ENCODE data around the gene RNGTT. TPM values are rescaled to one million over a fixed set of nuclear protein-coding genes. Genes with fewer than 3 reads are reported as not detected.
"Not testable (repeated sequence)": the region's sequence is repeated elsewhere in the genome, so short reads cannot be mapped to it uniquely, and the experiment has no call there.

The RNGTT gene
- total and polyA plus RNA-seq, 9 donors = 7.5 to 16.4 (median 10.5) TPM

GRCh38 chr6:88972504-88973423, 9.3 kb upstream of the RNGTT start:
- 27% methylated on average over 3 of the region's 6 CpGs for WGBS (ENCODE audit: insufficient coverage)
- Histone ChIP-seq H3K27me3 (ENCODE audit: control insufficient read depth, insufficient read depth, low read length) (no peaks in the 10 kb centered on the region), H3K4me1 (ENCODE audit: control insufficient read depth, insufficient read depth, low read length) (no peaks in the 10 kb centered on the region), H3K27ac (ENCODE audit: low read length) (no peak overlapping the region), H3K9me3 (replicated peaks; ENCODE audit: control insufficient read depth, low read depth, low read length) (peaks cover 3% of the 10 kb centered on the region), H3K4me3 (ENCODE audit: low read length) (no peak overlapping the region), H3K36me3 (ENCODE audit: control insufficient read depth, insufficient read depth, low read length) (no peaks in the 10 kb centered on the region)
- no peak for DNase-seq

- Histone ChIP-seq H3K4me1 (ENCODE audit: control insufficient read depth, insufficient read depth, low read length) (no peaks in the 10 kb centered on the region), H3K36me3 (ENCODE audit: control insufficient read depth, insufficient read depth, low read length) (no peaks in the 10 kb centered on the region), H3K27ac (ENCODE audit: low read length) (no peak overlapping the region), H3K27me3 (ENCODE audit: control insufficient read depth, insufficient read depth, low read length) (no peaks in the 10 kb centered on the region), H3K4me3 (ENCODE audit: low read length) (no peak overlapping the region), H3K9me3 (replicated peaks; ENCODE audit: control insufficient read depth, low read depth, low read length) (peaks cover 8% of the 10 kb centered on the region)
- 71% methylated on average over 1 of the region's 2 CpGs for WGBS (ENCODE audit: insufficient coverage)
- DNase-seq = no peak
Observed at GRCh38 chr6:88970301-88970700, 6.9 kb upstream of the RNGTT start.

- H3K4me3 ChIP-seq (ENCODE audit: low read length); H3K27me3 ChIP-seq (ENCODE audit: control insufficient read depth, insufficient read depth, low read length); H3K9me3 ChIP-seq (replicated peaks; ENCODE audit: control insufficient read depth, low read depth, low read length); H3K4me1 ChIP-seq (ENCODE audit: control insufficient read depth, insufficient read depth, low read length); DNase-seq; H3K27ac ChIP-seq (ENCODE audit: low read length); H3K36me3 ChIP-seq (ENCODE audit: control insufficient read depth, insufficient read depth, low read length): not testable (repeated sequence)
- WGBS (ENCODE audit: insufficient coverage) = no CpG with 5 or more reads among the region's 2 CpGs
Observed at GRCh38 chr6:88969255-88969654, 5.8 kb upstream of the RNGTT start.

GRCh38 chr6:88967891-88968290, 4.5 kb upstream of the RNGTT start:
- Histone ChIP-seq H3K36me3 (ENCODE audit: control insufficient read depth, insufficient read depth, low read length) (no peaks in the 10 kb centered on the region), H3K4me3 (ENCODE audit: low read length) (no peak overlapping the region), H3K4me1 (ENCODE audit: control insufficient read depth, insufficient read depth, low read length) (peaks cover 7% of the 10 kb centered on the region), H3K27ac (ENCODE audit: low read length) (no peak overlapping the region), H3K9me3 (replicated peaks; ENCODE audit: control insufficient read depth, low read depth, low read length) (peaks cover 8% of the 10 kb centered on the region), H3K27me3 (ENCODE audit: control insufficient read depth, insufficient read depth, low read length) (no peaks in the 10 kb centered on the region)
- no peak for DNase-seq

- Histone ChIP-seq H3K4me3 (ENCODE audit: low read length) (no peak overlapping the region), H3K27ac (ENCODE audit: low read length) (no peak overlapping the region), H3K9me3 (replicated peaks; ENCODE audit: control insufficient read depth, low read depth, low read length) (peaks cover 8% of the 10 kb centered on the region), H3K4me1 (ENCODE audit: control insufficient read depth, insufficient read depth, low read length) (peaks cover 13% of the 10 kb centered on the region), H3K27me3 (ENCODE audit: control insufficient read depth, insufficient read depth, low read length) (no peaks in the 10 kb centered on the region), H3K36me3 (ENCODE audit: control insufficient read depth, insufficient read depth, low read length) (no peaks in the 10 kb centered on the region)
- WGBS (ENCODE audit: insufficient coverage) = 83% methylated on average over 1 of the region's 2 CpGs
- DNase-seq = no peak
Observed at GRCh38 chr6:88965691-88966090, 2.3 kb upstream of the RNGTT start.

- Histone ChIP-seq H3K4me3 (ENCODE audit: low read length) (no peak overlapping the region), H3K27ac (ENCODE audit: low read length) (no peak overlapping the region), H3K4me1 (ENCODE audit: control insufficient read depth, insufficient read depth, low read length) (peaks cover 13% of the 10 kb centered on the region), H3K9me3 (replicated peaks; ENCODE audit: control insufficient read depth, low read depth, low read length) (peaks cover 8% of the 10 kb centered on the region), H3K36me3 (ENCODE audit: control insufficient read depth, insufficient read depth, low read length) (no peaks in the 10 kb centered on the region), H3K27me3 (ENCODE audit: control insufficient read depth, insufficient read depth, low read length) (no peaks in the 10 kb centered on the region)
- WGBS (ENCODE audit: insufficient coverage) = no CpG with 5 or more reads among the region's 5 CpGs
- DNase-seq = no peak
Observed at GRCh38 chr6:88964509-88964908, 1.1 kb upstream of the RNGTT start.

GRCh38 chr6:88958842-88959241, 4.6 kb downstream of the RNGTT start:
- Histone ChIP-seq H3K36me3 (ENCODE audit: control insufficient read depth, insufficient read depth, low read length) (no peaks in the 10 kb centered on the region), H3K4me3 (ENCODE audit: low read length) (no peak overlapping the region), H3K9me3 (replicated peaks; ENCODE audit: control insufficient read depth, low read depth, low read length) (peaks cover 13% of the 10 kb centered on the region), H3K27me3 (ENCODE audit: control insufficient read depth, insufficient read depth, low read length) (no peaks in the 10 kb centered on the region), H3K27ac (ENCODE audit: low read length) (no peak overlapping the region), H3K4me1 (ENCODE audit: control insufficient read depth, insufficient read depth, low read length) (peaks cover 8% of the 10 kb centered on the region)
- no peak for DNase-seq

- Histone ChIP-seq H3K9me3 (replicated peaks; ENCODE audit: control insufficient read depth, low read depth, low read length) (peaks cover 33% of the 10 kb centered on the region), H3K27ac (ENCODE audit: low read length) (no peak overlapping the region), H3K36me3 (ENCODE audit: control insufficient read depth, insufficient read depth, low read length) (peaks cover 3% of the 10 kb centered on the region), H3K4me1 (ENCODE audit: control insufficient read depth, insufficient read depth, low read length) (no peaks in the 10 kb centered on the region), H3K27me3 (ENCODE audit: control insufficient read depth, insufficient read depth, low read length) (no peaks in the 10 kb centered on the region), H3K4me3 (ENCODE audit: low read length) (no peak overlapping the region)
- no CpG with 5 or more reads among the region's 2 CpGs for WGBS (ENCODE audit: insufficient coverage)
- DNase-seq = no peak
Observed at GRCh38 chr6:88953550-88954386, 9.7 kb downstream of the RNGTT start.

- WGBS (ENCODE audit: insufficient coverage) = 100% methylated on average over 1 of the region's 1 CpG
- no peak for DNase-seq
- no peak overlapping the region for H3K27ac ChIP-seq (ENCODE audit: low read length)
- peaks cover 33% of the 10 kb centered on the region for H3K9me3 ChIP-seq (replicated peaks; ENCODE audit: control insufficient read depth, low read depth, low read length)
- H3K4me1 ChIP-seq (ENCODE audit: control insufficient read depth, insufficient read depth, low read length) = no peaks in the 10 kb centered on the region
- peaks cover 3% of the 10 kb centered on the region for H3K36me3 ChIP-seq (ENCODE audit: control insufficient read depth, insufficient read depth, low read length)
- H3K4me3 ChIP-seq (ENCODE audit: low read length) = no peak overlapping the region
- H3K27me3 ChIP-seq (ENCODE audit: control insufficient read depth, insufficient read depth, low read length) = no peaks in the 10 kb centered on the region
Observed at GRCh38 chr6:88952065-88952704, 11.2 kb downstream of the RNGTT start.

GRCh38 chr6:88945415-88946008, 17.9 kb downstream of the RNGTT start:
- 100% methylated on average over 1 of the region's 7 CpGs for WGBS (ENCODE audit: insufficient coverage)
- H3K27me3 ChIP-seq (ENCODE audit: control insufficient read depth, insufficient read depth, low read length) = no peaks in the 10 kb centered on the region
- DNase-seq = no peak

More at GRCh38 chr6:88945415-88946008, 17.9 kb downstream of the RNGTT start:
- H3K4me3 ChIP-seq (ENCODE audit: low read length) = no peak overlapping the region
- H3K9me3 ChIP-seq (replicated peaks; ENCODE audit: control insufficient read depth, low read depth, low read length) = peaks cover 3% of the 10 kb centered on the region
- no peaks in the 10 kb centered on the region for H3K4me1 ChIP-seq (ENCODE audit: control insufficient read depth, insufficient read depth, low read length)
- H3K36me3 ChIP-seq (ENCODE audit: control insufficient read depth, insufficient read depth, low read length) = no peaks in the 10 kb centered on the region
- H3K27ac ChIP-seq (ENCODE audit: low read length) = no peak overlapping the region

Measured in muscle of leg (tissue), 11 donors.